ENCODE measurements around the gene CRIM1.

CRIM1 gene

GRCh38 chr2:36490749-36491148 is 135.2 kb downstream of the CRIM1 start:
- DNase-seq, result no peak
- no peaks in the 10 kb centered on the region for H3K27me3 ChIP-seq (replicated peaks)
- peak overlapping the region; percentile 99 for H3K27ac ChIP-seq
- H3K4me3 ChIP-seq (ENCODE audit: low read depth, low read length), result no peak overlapping the region
- H3K36me3 ChIP-seq (replicated peaks), result peaks cover 6% of the 10 kb centered on the region
- TF ChIP-seq CTCF (IDR thresholded peaks at IDR 0.05; ENCODE audit: low read depth, low read length, missing control alignments), result no peak
- in situ Hi-C loops (cut with HindIII; ENCODE audit: low pct_ligation_motif_present, low sequenced_read_pairs), result no loop called here

- in situ Hi-C loops (cut with HindIII; ENCODE audit: low pct_ligation_motif_present, low sequenced_read_pairs), result no loop called here
- DNase-seq, result no peak
- no peak for TF ChIP-seq CTCF (IDR thresholded peaks at IDR 0.05; ENCODE audit: low read depth, low read length, missing control alignments)
- peaks cover 12% of the 10 kb centered on the region for H3K36me3 ChIP-seq (replicated peaks)
- H3K27me3 ChIP-seq (replicated peaks), result no peaks in the 10 kb centered on the region
- H3K4me3 ChIP-seq (ENCODE audit: low read depth, low read length), result no peak overlapping the region
- H3K27ac ChIP-seq, result peak overlapping the region; percentile 51
Measured at GRCh38 chr2:36492216-36492945, 136.8 kb downstream of the CRIM1 start.

GRCh38 chr2:36493306-36493705 is 137.7 kb downstream of the CRIM1 start:
- peaks cover 12% of the 10 kb centered on the region for H3K36me3 ChIP-seq (replicated peaks)
- H3K27me3 ChIP-seq (replicated peaks), result no peaks in the 10 kb centered on the region
- in situ Hi-C loops (cut with HindIII; ENCODE audit: low pct_ligation_motif_present, low sequenced_read_pairs), result no loop called here
- no peak for DNase-seq
- no peak overlapping the region for H3K27ac ChIP-seq
- no peak for TF ChIP-seq CTCF (IDR thresholded peaks at IDR 0.05; ENCODE audit: low read depth, low read length, missing control alignments)
- H3K4me3 ChIP-seq (ENCODE audit: low read depth, low read length), result no peak overlapping the region

- in situ Hi-C loops (cut with HindIII; ENCODE audit: low pct_ligation_motif_present, low sequenced_read_pairs), result no loop called here
- H3K36me3 ChIP-seq (replicated peaks), result peaks cover 32% of the 10 kb centered on the region
- H3K27ac ChIP-seq, result peak overlapping the region; percentile 12
- H3K27me3 ChIP-seq (replicated peaks), result no peaks in the 10 kb centered on the region
- H3K4me3 ChIP-seq (ENCODE audit: low read depth, low read length), result no peak overlapping the region
- DNase-seq, result no peak
- TF ChIP-seq CTCF (IDR thresholded peaks at IDR 0.05; ENCODE audit: low read depth, low read length, missing control alignments), result no peak
Measured at GRCh38 chr2:36497570-36498163, 142.1 kb downstream of the CRIM1 start.

GRCh38 chr2:36499128-36499820 is 143.7 kb downstream of the CRIM1 start:
- TF ChIP-seq CTCF (IDR thresholded peaks at IDR 0.05; ENCODE audit: low read depth, low read length, missing control alignments), result no peak
- no peaks in the 10 kb centered on the region for H3K27me3 ChIP-seq (replicated peaks)
- DNase-seq, result no peak
- peaks cover 40% of the 10 kb centered on the region for H3K36me3 ChIP-seq (replicated peaks)
- no peak overlapping the region for H3K27ac ChIP-seq
- in situ Hi-C loops (cut with HindIII; ENCODE audit: low pct_ligation_motif_present, low sequenced_read_pairs), result no loop called here
- no peak overlapping the region for H3K4me3 ChIP-seq (ENCODE audit: low read depth, low read length)
